Subcutaneous adipose tissue (tissue), 4 donors: Measurements from ENCODE around the gene UNK. TPM values are rescaled to one million over a fixed set of nuclear protein-coding genes. Genes with fewer than 3 reads are reported as not detected.

Experiments used
- CTCF ChIP-seq: fragments of 450-650 bp; IDR thresholded peaks from one replicate; pipeline ENCODE4 v1.5.1; 2016; ENCODE audit warnings: low read depth, mild to moderate bottlenecking, control low read depth, antibody characterized with exemption, moderate library complexity
- total RNA-seq, 4 donors: library from RNA; depleted of rRNA; stranded (reverse); fragments of >200 nt; gene quantifications; one replicate each; pipeline ENCODE4 v1.1.0, GENCODE V29; 2016

Gene UNK
- total RNA-seq, 4 donors from 2014 or later: 21.8 to 42.1 (median 29.7) TPM

- no peak for TF ChIP-seq CTCF
Measured at GRCh38 chr17:75832652-75833400, 48.2 kb downstream of the UNK start.

DNA sequence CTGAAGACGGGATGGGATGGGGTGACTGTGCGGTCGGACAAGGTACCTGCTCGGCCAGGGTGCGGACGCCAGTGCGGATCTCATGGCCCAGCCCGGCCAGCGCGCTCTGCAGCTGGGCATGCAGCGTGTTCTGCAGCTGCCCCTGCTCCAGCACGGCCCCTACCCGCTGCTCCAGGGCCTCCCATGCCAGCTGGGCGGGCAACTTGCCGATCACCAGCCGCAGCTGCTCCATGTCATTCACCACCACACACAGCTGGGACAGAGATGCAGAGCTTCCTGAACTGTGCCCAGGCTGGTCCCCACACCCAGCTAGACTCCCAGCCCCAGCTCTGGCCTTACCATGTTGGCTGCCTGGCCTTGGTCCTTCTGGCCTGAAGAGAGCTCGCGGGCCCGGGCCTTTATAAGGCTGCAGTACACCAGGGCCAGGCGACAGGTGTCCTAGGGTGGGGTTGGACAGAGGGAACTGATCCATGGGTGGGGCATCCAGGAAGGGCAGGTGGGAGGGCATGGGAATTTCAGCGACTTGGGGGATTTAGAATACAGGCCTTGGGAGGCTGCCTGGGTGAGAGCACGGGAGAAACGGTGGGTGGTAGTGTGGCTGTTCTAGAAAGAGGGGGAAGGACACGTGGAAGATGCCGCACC is 49.8 kb downstream of the UNK start:
- no peak for TF ChIP-seq CTCF

DNA sequence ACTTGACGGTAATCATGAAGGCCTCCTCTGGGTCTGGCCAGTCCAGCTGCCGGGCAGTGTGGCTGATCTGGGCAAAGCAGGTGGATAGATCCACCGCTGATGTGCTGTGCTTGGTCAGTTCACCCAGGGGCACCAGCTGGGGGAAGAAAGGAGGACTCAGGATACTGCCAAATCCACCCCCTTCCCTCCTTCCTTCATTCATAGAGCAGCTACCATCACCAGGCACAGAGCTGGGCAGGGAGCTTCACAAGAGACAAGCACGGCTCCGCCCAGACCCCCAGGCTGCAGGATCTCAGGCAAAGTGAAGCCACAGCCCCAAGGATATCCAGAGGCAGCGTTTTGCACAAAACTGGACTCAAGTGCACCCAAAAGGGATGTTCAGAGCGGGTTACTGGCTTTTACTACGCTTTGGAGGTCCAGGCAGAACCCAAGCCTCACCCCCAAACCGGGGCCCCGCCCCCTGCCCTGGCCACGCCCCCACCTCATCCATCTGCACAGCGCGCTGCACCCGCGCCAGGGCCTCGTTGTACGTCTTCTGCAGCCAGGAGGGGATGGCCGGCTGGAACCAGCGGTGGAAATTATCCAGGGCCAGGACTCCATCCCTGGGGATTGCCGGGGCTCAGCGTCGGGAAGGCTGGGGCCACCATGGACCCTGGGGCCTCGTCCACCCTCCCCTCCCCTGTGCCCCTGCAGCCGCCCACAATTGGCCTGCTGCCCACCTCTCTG is 50.5 kb downstream of the UNK start:
- no peak for TF ChIP-seq CTCF

GRCh38 chr17:75835654-75835987 is 51.0 kb downstream of the UNK start:
- no peak for TF ChIP-seq CTCF

DNA sequence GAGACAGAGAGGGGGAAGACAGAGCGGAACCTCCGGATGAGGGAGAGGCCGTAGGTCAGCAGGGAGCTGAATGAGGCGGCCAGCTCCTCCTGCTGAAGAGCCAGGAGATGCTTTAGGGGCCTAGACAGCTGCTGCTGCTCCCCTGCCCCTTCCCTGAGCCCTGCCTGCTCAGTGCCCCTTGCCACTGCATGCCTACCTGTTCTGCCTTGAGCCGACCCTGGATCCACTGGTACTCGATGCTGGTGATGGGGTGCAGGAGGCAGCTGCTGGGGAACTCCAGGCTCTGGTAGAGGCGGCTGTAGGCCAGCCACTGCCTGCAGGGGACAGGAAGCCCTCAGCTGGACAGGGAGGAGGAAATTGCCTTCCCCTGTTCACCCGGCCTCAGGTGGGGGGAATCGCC is 52.0 kb downstream of the UNK start:
- TF ChIP-seq CTCF: no peak

DNA sequence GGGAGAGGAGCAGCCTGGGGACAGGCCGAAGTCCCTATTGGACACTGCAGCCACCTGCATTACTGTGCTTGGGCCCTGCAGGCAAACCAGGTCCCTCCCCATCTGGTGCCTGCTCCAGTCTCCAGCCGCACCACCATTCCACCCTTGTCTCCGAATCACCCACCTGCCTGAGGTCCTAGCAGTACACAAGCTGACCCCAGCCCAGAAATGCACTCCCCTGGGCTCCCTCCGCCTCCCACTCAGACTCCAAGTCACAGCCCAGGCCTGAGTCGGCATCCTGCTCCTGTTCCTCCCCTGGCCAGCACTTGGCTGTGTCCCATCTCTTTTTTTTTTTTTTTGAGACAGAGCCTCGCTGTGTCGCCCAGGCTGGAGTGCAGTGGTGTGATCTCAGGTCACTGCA is 53.3 kb downstream of the UNK start:
- TF ChIP-seq CTCF: no peak

DNA sequence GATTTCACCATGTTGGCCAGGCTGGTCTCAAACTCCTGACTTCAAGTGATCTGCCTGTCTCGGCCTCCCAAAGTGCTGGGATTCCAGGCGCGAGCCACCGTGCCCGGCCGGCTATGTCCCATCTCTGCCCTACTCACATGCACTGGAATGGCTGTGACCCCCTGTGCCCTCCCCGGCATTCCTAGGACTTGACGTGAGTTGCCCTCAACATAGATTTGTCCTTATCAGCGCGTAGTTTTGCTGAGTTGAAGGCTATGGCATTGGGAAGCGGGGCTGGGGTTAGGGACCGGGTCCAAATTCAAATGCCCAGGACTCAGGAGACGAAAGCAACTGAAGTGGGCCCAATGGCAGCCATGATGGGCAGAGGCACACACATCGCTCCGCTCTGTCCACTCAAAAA is 53.8 kb downstream of the UNK start:
- TF ChIP-seq CTCF: no peak
